CD8-positive, alpha-beta memory T cell (primary cell): ENCODE data around the gene PTN. TPM values are rescaled to one million over a fixed set of nuclear protein-coding genes. Genes with fewer than 3 reads are reported as not detected.
"Not testable (repeated sequence)": the region's sequence is repeated elsewhere in the genome, so short reads cannot be mapped to it uniquely, and the experiment has no call there.

ENCODE experiments used
- CTCF ChIA-PET: fragments of 350-600 bp; sonication (Branson Sonifier 250); formaldehyde crosslinking; loops from one replicate; lab custom pipeline; 2021; ENCODE audit warnings: antibody characterized with exemption; lab: Charles Lee
- POLR2A ChIA-PET: fragments of 350-600 bp; sonication (Branson Sonifier 250); formaldehyde crosslinking; loops from one replicate; lab custom pipeline; 2021; ENCODE audit warnings: antibody characterized with exemption; lab: Charles Lee
- DNase-seq, 5 donors: peaks; one replicate each; pipeline versions ENCODE4 v3.0.0 to v3.0.0-alpha.2; 2020 to 2022; ENCODE audit warnings: mixed read lengths in 1 of 5
- H3K27ac ChIP-seq: one replicate; pipeline ENCODE4 v1.7.0; 2013; ENCODE audit warnings: low read depth, mild to moderate bottlenecking, low read length, moderate library complexity
- H3K27me3 ChIP-seq: 2 replicates; pipeline ENCODE4 v1.7.0; 2013; ENCODE audit warnings: low read length, mild to moderate bottlenecking; ENCODE audit not compliant: insufficient read depth, poor library complexity, severe bottlenecking
- H3K36me3 ChIP-seq: 2 replicates; pipeline ENCODE4 v1.7.0; 2013; ENCODE audit warnings: mild to moderate bottlenecking, low read length, moderate library complexity; ENCODE audit not compliant: insufficient read depth
- H3K4me1 ChIP-seq: 2 replicates; pipeline ENCODE4 v1.7.0; 2013; ENCODE audit warnings: mild to moderate bottlenecking, low read length, moderate library complexity; ENCODE audit not compliant: insufficient read depth
- H3K4me3 ChIP-seq: 2 replicates; pipeline ENCODE4 v1.7.0; 2013; ENCODE audit warnings: mild to moderate bottlenecking, low read length
- H3K9me3 ChIP-seq: 2 replicates; pipeline ENCODE4 v1.7.0; 2013; ENCODE audit warnings: mild to moderate bottlenecking, low read length
- H3K27ac Mint-ChIP-seq, 8 donors: one replicate each; pipeline ENCODE4 v1.8.0; 2020 to 2021; ENCODE audit warnings: mixed read lengths in 8 of 8, mild to moderate bottlenecking in 6 of 8, inconsistent platforms in 3 of 8, moderate library complexity in 3 of 8
- H3K27me3 Mint-ChIP-seq, 2 donors: one replicate each; pipeline ENCODE4 v1.8.0; 2020 to 2021; ENCODE audit warnings: mixed read lengths in 2 of 2, mild to moderate bottlenecking in 1 of 2, moderate library complexity in 1 of 2
- H3K36me3 Mint-ChIP-seq, 3 donors: one replicate each; pipeline ENCODE4 v1.8.0; 2020 to 2021; ENCODE audit warnings: mixed read lengths in 3 of 3, inconsistent platforms in 1 of 3, mild to moderate bottlenecking in 1 of 3
- H3K4me1 Mint-ChIP-seq, 3 donors: one replicate each; pipeline ENCODE4 v1.8.0; 2020 to 2021; ENCODE audit warnings: mixed read lengths in 3 of 3, inconsistent platforms in 1 of 3, mild to moderate bottlenecking in 1 of 3
- H3K4me3 Mint-ChIP-seq, 7 donors: one replicate each; pipeline ENCODE4 v1.8.0; 2020 to 2021; ENCODE audit warnings: mixed read lengths in 7 of 7, mild to moderate bottlenecking in 6 of 7, moderate library complexity in 4 of 7, inconsistent platforms in 2 of 7
- H3K9me3 Mint-ChIP-seq, 5 donors: one replicate each; pipeline ENCODE4 v1.8.0; 2020 to 2022; ENCODE audit warnings: mixed read lengths in 5 of 5, mild to moderate bottlenecking in 3 of 5, moderate library complexity in 2 of 5, inconsistent platforms in 1 of 5
- polyA plus RNA-seq: library from polyadenylated mRNA; unstranded; fragments of 300-500 nt; fragmentation: Illumina TruSeq; gene quantifications from one replicate; pipeline ENCODE4 v1.2.3, GENCODE V29; 2021
- total RNA-seq, 2 experiments: library from RNA; stranded (reverse); gene quantifications; one replicate each; pipeline ENCODE4 v1.2.3, GENCODE V29; 2021

PTN gene
- total and polyA plus RNA-seq, 3 experiments from 2014 or later, result not detected

- H3K9me3 ChIP-seq, result no peaks in the 10 kb centered on the region
- no peak overlapping the region for H3K4me3 ChIP-seq
- Mint-ChIP-seq H3K27ac (no peak overlapping the region), H3K27me3 (no peaks in the 10 kb centered on the region), H3K4me1 (no peaks in the 10 kb centered on the region), H3K36me3 (no peaks in the 10 kb centered on the region), H3K9me3 (peaks cover 4 to 14% (median 7%) of the 10 kb centered on the region in 5 donors), H3K4me3 (no peak overlapping the region)
- no peaks in the 10 kb centered on the region for H3K36me3 ChIP-seq
- no peak overlapping the region for H3K27ac ChIP-seq
- no peak for DNase-seq
- CTCF ChIA-PET, result no interaction called here
- H3K4me1 ChIP-seq, result no peaks in the 10 kb centered on the region
- no peaks in the 10 kb centered on the region for H3K27me3 ChIP-seq
- POLR2A ChIA-PET, result no interaction called here
Measured at GRCh38 chr7:137213744-137214143, 129.8 kb downstream of the PTN start.

DNA sequence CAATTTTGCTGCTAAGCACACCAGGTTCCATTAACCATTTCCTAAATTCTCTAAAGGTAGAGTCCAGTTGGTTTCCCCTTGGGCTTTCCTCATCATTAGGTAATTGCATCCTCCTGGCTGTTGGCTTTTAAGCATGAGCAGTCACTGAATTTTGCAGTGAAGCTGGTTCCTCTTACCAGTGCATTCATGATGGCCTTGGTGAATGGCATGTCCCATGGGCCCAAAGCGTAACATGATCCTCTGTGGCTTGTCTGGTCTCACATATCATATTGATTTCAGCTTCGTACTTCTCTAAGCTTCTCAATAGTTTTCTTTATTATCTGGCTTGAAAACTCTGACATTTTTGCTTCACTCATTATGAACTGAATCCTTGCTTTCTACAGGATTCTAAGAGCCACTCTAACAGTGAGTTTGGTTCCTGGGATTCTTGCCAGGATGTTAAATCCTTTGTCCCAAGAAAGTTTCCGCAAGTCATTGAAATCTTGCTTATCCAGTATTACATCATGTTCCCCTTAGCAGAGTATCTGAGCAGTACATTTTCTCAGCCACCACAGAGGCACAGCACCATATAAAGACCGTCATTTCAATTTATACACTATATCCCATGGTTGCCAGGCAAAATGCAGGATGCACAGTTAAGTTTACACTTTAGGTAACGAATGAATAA lies 134.2 kb downstream of the PTN start:
- no peak overlapping the region for H3K27ac ChIP-seq
- Mint-ChIP-seq H3K4me3 (no peak overlapping the region), H3K4me1 (no peaks in the 10 kb centered on the region), H3K27ac (no peak overlapping the region), H3K9me3 (peaks cover 6 to 20% (median 9%) of the 10 kb centered on the region in 5 donors), H3K36me3 (no peaks in the 10 kb centered on the region), H3K27me3 (no peaks in the 10 kb centered on the region)
- ChIA-PET POLR2A (no interaction called here), CTCF (no interaction called here)
- H3K27me3 ChIP-seq, result no peaks in the 10 kb centered on the region
- H3K36me3 ChIP-seq, result no peaks in the 10 kb centered on the region
- no peak for DNase-seq
- no peaks in the 10 kb centered on the region for H3K4me1 ChIP-seq
- H3K9me3 ChIP-seq, result no peaks in the 10 kb centered on the region
- H3K4me3 ChIP-seq, result no peak overlapping the region

GRCh38 chr7:137206770-137207169 lies 136.8 kb downstream of the PTN start:
- H3K36me3 Mint-ChIP-seq, result no peaks in the 10 kb centered on the region
- H3K27me3 Mint-ChIP-seq, result no peaks in the 10 kb centered on the region
- ChIA-PET CTCF (no interaction called here), POLR2A (no interaction called here)
- H3K9me3 Mint-ChIP-seq, result peaks cover 6 to 21% (median 9%) of the 10 kb centered on the region in 5 donors
- H3K9me3 ChIP-seq, result no peaks in the 10 kb centered on the region
- DNase-seq, result no peak
- H3K27ac Mint-ChIP-seq, result no peak overlapping the region
- no peaks in the 10 kb centered on the region for H3K4me1 Mint-ChIP-seq
- no peaks in the 10 kb centered on the region for H3K36me3 ChIP-seq
- no peaks in the 10 kb centered on the region for H3K4me1 ChIP-seq
- no peaks in the 10 kb centered on the region for H3K27me3 ChIP-seq
- no peak overlapping the region for H3K27ac ChIP-seq
- no peak overlapping the region for H3K4me3 Mint-ChIP-seq
- H3K4me3 ChIP-seq, result no peak overlapping the region

DNA sequence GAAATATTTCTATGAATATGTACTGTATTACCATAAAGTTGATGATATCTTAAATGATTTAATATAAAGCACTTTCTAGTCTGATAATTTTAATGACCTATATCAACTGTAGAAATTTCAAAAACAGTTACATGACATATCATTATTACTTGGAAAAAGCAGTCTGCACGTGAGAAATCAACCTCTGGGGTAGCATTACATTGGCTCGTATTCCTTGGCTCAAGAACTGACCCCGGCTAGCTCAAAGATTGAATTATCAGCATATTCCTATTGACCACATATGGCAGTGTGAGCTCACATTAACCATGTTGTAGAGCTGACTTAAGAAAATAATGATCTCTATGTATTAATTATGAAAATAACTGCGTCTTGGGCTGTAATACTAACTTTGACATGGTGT lies 139.3 kb downstream of the PTN start:
- H3K27me3 ChIP-seq, result no peaks in the 10 kb centered on the region
- no peaks in the 10 kb centered on the region for H3K36me3 ChIP-seq
- DNase-seq, result no peak
- ChIA-PET POLR2A (no interaction called here), CTCF (no interaction called here)
- no peak overlapping the region for H3K27ac ChIP-seq
- H3K36me3 Mint-ChIP-seq, result no peaks in the 10 kb centered on the region
- H3K4me1 ChIP-seq, result no peaks in the 10 kb centered on the region
- H3K4me1 Mint-ChIP-seq, result no peaks in the 10 kb centered on the region
- H3K9me3 ChIP-seq, result no peaks in the 10 kb centered on the region
- no peak overlapping the region for H3K27ac Mint-ChIP-seq
- H3K27me3 Mint-ChIP-seq, result no peaks in the 10 kb centered on the region
- H3K4me3 Mint-ChIP-seq, result no peak overlapping the region
- no peak overlapping the region for H3K4me3 ChIP-seq
- H3K9me3 Mint-ChIP-seq, result peaks cover 6 to 23% (median 9%) of the 10 kb centered on the region in 5 donors

DNA sequence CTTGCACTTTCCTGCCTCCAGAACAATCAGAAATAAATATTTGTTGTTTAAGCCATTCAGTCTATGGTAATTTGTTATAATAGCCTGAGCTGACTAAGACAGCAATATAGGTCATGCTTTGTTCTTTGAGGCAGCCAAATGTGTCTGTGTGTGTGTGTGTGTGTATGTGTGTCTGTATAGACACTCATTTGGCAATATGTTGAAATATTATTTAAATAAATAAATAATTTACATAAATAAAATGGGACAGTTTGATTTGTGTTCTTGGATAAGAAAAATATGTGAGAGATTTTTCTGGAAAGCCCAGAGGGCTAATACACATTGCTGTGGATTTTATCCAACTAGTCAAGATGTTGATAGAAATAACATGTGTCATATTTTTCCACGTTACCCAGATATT lies 140.2 kb downstream of the PTN start:
- Histone ChIP-seq H3K4me3 (no peak overlapping the region), H3K27me3 (no peaks in the 10 kb centered on the region), H3K36me3 (no peaks in the 10 kb centered on the region), H3K27ac (no peak overlapping the region), H3K4me1 (no peaks in the 10 kb centered on the region), H3K9me3 (no peaks in the 10 kb centered on the region)
- H3K9me3 Mint-ChIP-seq, result peaks cover 0 to 23% (median 9%) of the 10 kb centered on the region in 5 donors
- H3K27me3 Mint-ChIP-seq, result no peaks in the 10 kb centered on the region
- no peaks in the 10 kb centered on the region for H3K4me1 Mint-ChIP-seq
- H3K36me3 Mint-ChIP-seq, result no peaks in the 10 kb centered on the region
- H3K4me3 Mint-ChIP-seq, result no peak overlapping the region
- ChIA-PET POLR2A (no interaction called here), CTCF (no interaction called here)
- H3K27ac Mint-ChIP-seq, result no peak overlapping the region
- DNase-seq, result no peak

- Histone ChIP-seq H3K36me3 (no peaks in the 10 kb centered on the region), H3K27ac (no peak overlapping the region), H3K4me1 (no peaks in the 10 kb centered on the region), H3K4me3 (no peak overlapping the region), H3K27me3 (no peaks in the 10 kb centered on the region), H3K9me3 (no peaks in the 10 kb centered on the region)
- POLR2A ChIA-PET, result no interaction called here
- H3K36me3 Mint-ChIP-seq, result no peaks in the 10 kb centered on the region
- H3K27me3 Mint-ChIP-seq, result no peaks in the 10 kb centered on the region
- H3K4me3 Mint-ChIP-seq, result no peak overlapping the region
- peaks cover 0 to 11% (median 1%) of the 10 kb centered on the region in 5 donors for H3K9me3 Mint-ChIP-seq
- H3K27ac Mint-ChIP-seq, result no peak overlapping the region
- H3K4me1 Mint-ChIP-seq, result no peaks in the 10 kb centered on the region
- CTCF ChIA-PET, result no interaction called here
- no peak for DNase-seq
Measured at GRCh38 chr7:137196648-137197047, 146.9 kb downstream of the PTN start.

DNA sequence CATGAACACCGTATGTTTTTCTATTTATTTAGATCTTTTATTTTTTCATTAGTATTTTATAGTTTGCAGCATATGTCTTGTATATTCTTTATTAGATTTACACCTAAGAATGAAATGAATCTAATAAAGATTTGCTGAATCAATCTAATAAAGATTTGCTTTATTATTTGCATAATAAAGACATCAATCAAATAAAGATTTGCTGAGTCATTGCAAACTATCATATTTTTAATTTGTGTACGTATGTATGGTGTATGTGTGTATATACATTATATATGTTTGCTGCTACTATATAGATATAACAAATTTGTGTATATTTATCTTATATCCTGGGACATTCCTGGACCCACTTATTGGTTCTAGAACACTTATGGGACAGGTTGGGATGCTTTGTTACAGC lies 147.5 kb downstream of the PTN start:
- Histone ChIP-seq H3K27me3 (no peaks in the 10 kb centered on the region), H3K4me1 (no peaks in the 10 kb centered on the region), H3K27ac (no peak overlapping the region), H3K9me3 (no peaks in the 10 kb centered on the region), H3K4me3 (no peak overlapping the region), H3K36me3 (no peaks in the 10 kb centered on the region)
- POLR2A ChIA-PET, result no interaction called here
- no peaks in the 10 kb centered on the region for H3K27me3 Mint-ChIP-seq
- no peaks in the 10 kb centered on the region for H3K4me1 Mint-ChIP-seq
- no peaks in the 10 kb centered on the region for H3K36me3 Mint-ChIP-seq
- no peak overlapping the region for H3K4me3 Mint-ChIP-seq
- H3K9me3 Mint-ChIP-seq, result peaks cover 0 to 11% (median 1%) of the 10 kb centered on the region in 5 donors
- no peak for DNase-seq
- H3K27ac Mint-ChIP-seq, result no peak overlapping the region
- CTCF ChIA-PET, result no interaction called here

DNA sequence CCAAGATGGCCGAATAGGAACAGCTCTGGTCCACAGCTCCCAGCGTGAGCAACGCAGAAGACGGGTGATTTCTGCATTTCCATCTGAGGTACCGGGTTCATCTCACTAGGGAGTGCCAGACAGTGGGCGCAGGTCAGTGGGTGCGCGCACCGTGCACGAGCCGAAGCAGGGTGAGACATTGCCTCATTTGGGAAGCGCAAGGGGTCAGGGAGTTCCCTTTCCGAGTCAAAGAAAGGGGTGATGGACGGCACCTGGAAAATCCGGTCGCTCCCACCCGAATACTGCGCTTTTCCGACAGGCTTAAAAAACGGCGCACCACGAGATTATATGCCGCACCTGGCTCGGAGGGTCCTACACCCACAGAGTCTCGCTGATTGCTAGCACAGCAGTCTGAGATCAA lies 161.9 kb downstream of the PTN start:
- CTCF ChIA-PET, H3K27ac ChIP-seq, H3K9me3 ChIP-seq, POLR2A ChIA-PET, H3K9me3 Mint-ChIP-seq, H3K36me3 ChIP-seq, H3K27me3 Mint-ChIP-seq, H3K4me3 Mint-ChIP-seq, H3K4me1 Mint-ChIP-seq, DNase-seq, H3K27ac Mint-ChIP-seq, H3K27me3 ChIP-seq, H3K36me3 Mint-ChIP-seq, H3K4me3 ChIP-seq, H3K4me1 ChIP-seq: not testable (repeated sequence)
